Prostate gland (tissue), 2 donors: ENCODE measurements around the gene PKM.

Experiments
- CTCF ChIP-seq, 4 experiments: fragments of 200-600 bp in 2 of 4; fragments of 450-650 bp in 2 of 4; sonication (generic) in 2 of 4; IDR thresholded peaks; 1 replicate in 3 of 4; 2 replicates in 1 of 4; pipeline ENCODE4 v1.5.1; 2016 to 2019; ENCODE audit warnings: antibody characterized with exemption in 4 of 4, mild to moderate bottlenecking in 2 of 4, moderate library complexity in 2 of 4
- POLR2A ChIP-seq: fragments of 450-650 bp; IDR thresholded peaks from one replicate; pipeline ENCODE4 v1.6.1; 2016; ENCODE audit warnings: antibody characterized with exemption, mild to moderate bottlenecking

- TF ChIP-seq CTCF (IDR thresholded peaks at IDR 0.05) (no peak), POLR2A (no peak)
Measured at GRCh38 chr15:72271221-72271620, 40.2 kb upstream of the PKM start.
